ENCODE data around the gene PUS10. TPM values are rescaled to one million over a fixed set of nuclear protein-coding genes. Genes with fewer than 3 reads are reported as not detected.

Gene PUS10
- total and polyA plus RNA-seq, 2 of the 13 experiments (the other 11 are each of a cell fraction or from before 2014, with no cell fraction given): 41.4 to 44.3 TPM

GRCh38 chr2:60899230-60899891 lies 118.7 kb downstream of the PUS10 start (continued):
- no peak for TF ChIP-seq USF2 (IDR thresholded peaks at IDR 0.05; ENCODE audit: low read depth, low read length)
- no peak for TF ChIP-seq USF2 (CRISPR knock-in tag; IDR thresholded peaks at IDR 0.05; ENCODE audit: borderline replicate concordance)
- TF ChIP-seq RXRA (CRISPR knock-in tag; IDR thresholded peaks at IDR 0.05): no peak
- TF ChIP-seq HIC2 (CRISPR knock-in tag; IDR thresholded peaks at IDR 0.05; ENCODE audit: low read depth): no peak
- no peak for TF ChIP-seq MAZ (IDR thresholded peaks at IDR 0.05; ENCODE audit: borderline replicate concordance, low read depth, low read length)
- no peak for TF ChIP-seq MAZ (CRISPR knock-in tag; IDR thresholded peaks at IDR 0.05; ENCODE audit: low read depth)
- no peak for TF ChIP-seq ELF3 (CRISPR knock-in tag; IDR thresholded peaks at IDR 0.05)
- TF ChIP-seq ZNF616 (CRISPR knock-in tag; IDR thresholded peaks at IDR 0.05; ENCODE audit: low read depth): no peak
- no peak for TF ChIP-seq ZEB1 (IDR thresholded peaks at IDR 0.05; ENCODE audit: insufficient replicate concordance, low read depth)
- no peak for TF ChIP-seq NR3C1 (CRISPR knock-in tag; IDR thresholded peaks at IDR 0.05)
- no peak for TF ChIP-seq HMGXB3 (CRISPR knock-in tag; IDR thresholded peaks at IDR 0.05; ENCODE audit: borderline replicate concordance)

Measured in HepG2 (cell line).